ENCODE results near the gene PRKAG2.

PRKAG2 gene

GRCh38 chr7:151648429-151648828 is 228.5 kb downstream of the PRKAG2 start:
- DNase-seq (ENCODE audit: low spot score): no peak

- no peak for DNase-seq (ENCODE audit: low spot score)
These were observed 229.0 kb downstream of the PRKAG2 start for GRCh38 chr7:151647874-151648273.

GRCh38 chr7:151647006-151647405 is 229.9 kb downstream of the PRKAG2 start:
- DNase-seq (ENCODE audit: low spot score): no peak

- no peak for DNase-seq (ENCODE audit: low spot score)
These were observed 231.6 kb downstream of the PRKAG2 start for GRCh38 chr7:151645311-151645710.

- no peak for DNase-seq (ENCODE audit: low spot score)
These were observed 232.4 kb downstream of the PRKAG2 start for GRCh38 chr7:151644554-151644953.

- DNase-seq (ENCODE audit: low spot score): no peak
These were observed 234.2 kb downstream of the PRKAG2 start for GRCh38 chr7:151642746-151643145.

GRCh38 chr7:151641587-151641986 is 235.3 kb downstream of the PRKAG2 start:
- DNase-seq (ENCODE audit: low spot score): no peak

GRCh38 chr7:151637781-151638261 is 239.1 kb downstream of the PRKAG2 start:
- no peak for DNase-seq (ENCODE audit: low spot score)

- no peak for DNase-seq (ENCODE audit: low spot score)
These were observed 242.3 kb downstream of the PRKAG2 start for GRCh38 chr7:151634643-151635042.

GRCh38 chr7:151633516-151633812 is 243.5 kb downstream of the PRKAG2 start:
- no peak for DNase-seq (ENCODE audit: low spot score)

GRCh38 chr7:151632750-151633515 is 244.0 kb downstream of the PRKAG2 start:
- DNase-seq (ENCODE audit: low spot score): peak; percentile 46

GRCh38 chr7:151631953-151632749 is 244.8 kb downstream of the PRKAG2 start:
- peak; percentile 71 for DNase-seq (ENCODE audit: low spot score)

- no peak for DNase-seq (ENCODE audit: low spot score)
These were observed 245.4 kb downstream of the PRKAG2 start for GRCh38 chr7:151631570-151631952.

- DNase-seq (ENCODE audit: low spot score): no peak
These were observed 245.9 kb downstream of the PRKAG2 start for GRCh38 chr7:151630851-151631569.

- no peak for DNase-seq (ENCODE audit: low spot score)
These were observed 246.6 kb downstream of the PRKAG2 start for GRCh38 chr7:151630358-151630757.

- no peak for DNase-seq (ENCODE audit: low spot score)
These were observed 247.1 kb downstream of the PRKAG2 start for GRCh38 chr7:151629713-151630272.

- no peak for DNase-seq (ENCODE audit: low spot score)
These were observed 247.9 kb downstream of the PRKAG2 start for GRCh38 chr7:151628846-151629604.

GRCh38 chr7:151626422-151627115 is 250.3 kb downstream of the PRKAG2 start:
- DNase-seq (ENCODE audit: low spot score): no peak

- no peak for DNase-seq (ENCODE audit: low spot score)
These were observed 251.3 kb downstream of the PRKAG2 start for GRCh38 chr7:151625606-151626005.

GRCh38 chr7:151624246-151624928 is 252.5 kb downstream of the PRKAG2 start:
- DNase-seq (ENCODE audit: low spot score): no peak
